Measurements from ENCODE around the gene PLLP. TPM values are rescaled to one million over a fixed set of nuclear protein-coding genes. Genes with fewer than 3 reads are reported as not detected.

The PLLP gene
- total RNA-seq, 4 donors from 2014 or later: 13.6 to 38.5 (median 30.1) TPM

DNA sequence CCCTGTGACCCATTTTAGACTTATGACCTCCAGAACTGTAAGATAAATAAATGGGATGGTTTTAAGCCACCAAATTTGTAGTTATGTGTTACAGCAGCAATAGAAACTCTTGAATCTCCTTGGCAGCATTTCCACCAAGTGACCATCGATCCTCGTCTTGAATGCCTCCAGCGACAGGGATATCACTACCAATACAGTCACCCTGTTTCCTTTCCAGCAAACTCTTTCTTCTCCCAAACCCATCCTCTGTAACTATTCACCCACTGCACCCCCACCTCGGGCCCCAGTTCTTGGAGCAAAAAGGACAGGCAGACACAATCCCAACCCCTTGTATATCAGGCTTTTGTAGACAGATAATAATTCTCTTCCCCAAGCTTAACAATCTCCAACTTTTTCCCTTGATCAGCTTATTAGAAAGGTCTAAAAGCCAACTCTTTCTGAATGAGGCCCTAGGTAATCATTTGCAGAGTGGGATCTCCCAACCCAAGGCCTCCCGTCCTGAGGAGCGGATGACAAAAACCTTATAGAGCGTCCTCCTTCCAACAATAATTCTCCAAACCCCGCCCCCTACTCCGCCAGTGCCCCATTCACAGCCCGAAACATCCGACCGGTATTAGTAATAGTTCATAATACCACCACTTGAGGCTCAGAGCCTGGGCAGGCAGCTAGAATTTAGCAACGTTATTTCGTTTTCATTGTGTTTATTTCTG is 14.7 kb upstream of the PLLP start:
- Histone ChIP-seq H3K9me3 (no peaks in the 10 kb centered on the region), H3K4me3 (replicated peaks in 1 of 3) (peak overlapping the region in 2 of 3 donors; percentile 0 to 26), H3K36me3 (no peaks in the 10 kb centered on the region), H3K27ac (peak overlapping the region; percentile 86 to 90 (median 89)), H3K4me1 (peaks cover 5 to 24% of the 10 kb centered on the region in 2 donors), H3K27me3 (no peaks in the 10 kb centered on the region)
- TF ChIP-seq, protein P1, sequence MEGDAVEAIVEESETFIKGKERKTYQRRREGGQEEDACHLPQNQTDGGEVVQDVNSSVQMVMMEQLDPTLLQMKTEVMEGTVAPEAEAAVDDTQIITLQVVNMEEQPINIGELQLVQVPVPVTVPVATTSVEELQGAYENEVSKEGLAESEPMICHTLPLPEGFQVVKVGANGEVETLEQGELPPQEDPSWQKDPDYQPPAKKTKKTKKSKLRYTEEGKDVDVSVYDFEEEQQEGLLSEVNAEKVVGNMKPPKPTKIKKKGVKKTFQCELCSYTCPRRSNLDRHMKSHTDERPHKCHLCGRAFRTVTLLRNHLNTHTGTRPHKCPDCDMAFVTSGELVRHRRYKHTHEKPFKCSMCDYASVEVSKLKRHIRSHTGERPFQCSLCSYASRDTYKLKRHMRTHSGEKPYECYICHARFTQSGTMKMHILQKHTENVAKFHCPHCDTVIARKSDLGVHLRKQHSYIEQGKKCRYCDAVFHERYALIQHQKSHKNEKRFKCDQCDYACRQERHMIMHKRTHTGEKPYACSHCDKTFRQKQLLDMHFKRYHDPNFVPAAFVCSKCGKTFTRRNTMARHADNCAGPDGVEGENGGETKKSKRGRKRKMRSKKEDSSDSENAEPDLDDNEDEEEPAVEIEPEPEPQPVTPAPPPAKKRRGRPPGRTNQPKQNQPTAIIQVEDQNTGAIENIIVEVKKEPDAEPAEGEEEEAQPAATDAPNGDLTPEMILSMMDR (IDR thresholded peaks at IDR 0.05): peak in 1 of 6 experiments; percentile 25
- TF ChIP-seq POLR2A (IDR thresholded peaks at IDR 0.05): no peak
- 26 to 27% methylated on average over 14 of the region's 14 CpGs for whole genome bisulfite sequencing, 2 donors
- no peak for DNase-seq
- intact Hi-C loops (cut with DNase I): loop anchor here (5.0 kb wide), 1 partner anchor 217 kb away; no protein-coding TSS in a partner anchor

DNA sequence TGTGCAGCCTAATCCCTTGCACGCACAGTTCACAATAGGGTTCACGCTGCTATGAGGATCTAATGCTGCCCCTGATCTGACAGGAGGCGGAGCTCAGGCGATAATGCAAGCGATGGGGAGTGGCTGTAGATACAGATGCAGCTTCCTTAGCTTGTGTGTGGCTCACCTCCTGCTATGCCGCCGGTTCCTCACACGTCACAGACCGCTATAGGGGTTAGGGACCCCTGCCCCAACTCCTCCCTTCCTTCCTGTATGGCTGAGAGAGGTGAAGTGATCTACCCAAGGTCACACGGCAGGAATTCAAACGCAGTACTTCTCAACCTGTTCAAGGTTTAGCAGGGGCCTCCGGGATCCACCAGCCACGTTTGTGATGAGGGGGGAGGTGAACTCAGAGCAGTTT is 13.4 kb upstream of the PLLP start:
- intact Hi-C loops (cut with DNase I): loop anchor here (5.0 kb wide), 1 partner anchor 216 kb away; no protein-coding TSS in a partner anchor
- no peaks in the 10 kb centered on the region for H3K36me3 ChIP-seq
- no peaks in the 10 kb centered on the region for H3K9me3 ChIP-seq
- no peak overlapping the region for H3K27ac ChIP-seq
- TF ChIP-seq, protein P1 (IDR thresholded peaks at IDR 0.05): no peak
- TF ChIP-seq POLR2A (IDR thresholded peaks at IDR 0.05): no peak
- H3K4me1 ChIP-seq: peaks cover 5 to 13% of the 10 kb centered on the region in 2 donors
- H3K4me3 ChIP-seq (replicated peaks in 1 of 3): no peak overlapping the region
- no peaks in the 10 kb centered on the region for H3K27me3 ChIP-seq
- DNase-seq: no peak
- 73 to 78% methylated on average over 13 of the region's 13 CpGs for WGBS, 2 donors

DNA sequence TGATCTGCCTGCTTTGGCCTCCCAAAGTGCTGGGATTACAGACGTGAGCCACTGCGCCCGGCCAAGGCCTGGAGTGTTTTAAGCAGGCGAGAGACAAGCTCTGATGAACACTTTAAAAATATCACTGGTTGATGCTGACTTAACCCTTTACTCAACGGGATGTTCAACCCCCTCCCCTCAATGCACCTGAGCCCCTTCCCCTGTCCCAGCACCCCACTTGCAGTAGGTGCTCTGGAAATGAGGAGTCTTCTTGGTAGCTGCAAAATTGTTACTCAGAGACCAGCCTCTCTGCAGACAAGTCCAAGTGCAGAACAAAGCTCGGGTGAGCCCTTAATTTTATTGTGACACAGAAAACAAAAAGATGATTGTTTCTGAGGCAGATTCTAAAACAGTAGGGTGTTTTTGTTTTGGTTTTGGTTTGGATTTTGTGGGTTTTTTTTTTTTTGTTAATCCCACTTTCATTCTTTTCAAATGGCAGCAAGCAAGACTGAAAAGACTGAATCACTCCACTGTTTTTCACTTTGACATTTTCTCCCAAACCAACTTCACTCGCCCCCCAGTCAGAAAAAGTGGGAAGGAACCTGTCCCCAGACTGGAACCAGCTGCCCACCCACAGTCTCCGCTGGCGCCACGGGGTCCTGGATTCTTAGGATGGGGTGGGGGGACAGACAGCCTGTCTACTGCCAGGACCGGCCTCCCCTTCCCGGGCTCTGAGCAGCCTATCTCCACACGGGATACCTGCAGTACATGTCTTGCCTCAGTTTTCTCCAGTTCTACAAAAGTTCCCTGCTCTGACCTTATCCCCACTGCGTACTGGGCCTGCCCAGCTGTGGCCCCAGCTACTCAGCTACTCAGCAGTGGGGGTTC is 5.2 kb upstream of the PLLP start:
- intact Hi-C loops (cut with DNase I): no loop called here
- WGBS, 2 donors: 63 to 68% methylated on average over 13 to 14 of the region's 14 CpGs
- DNase-seq: peak in 1 of 2 donors; percentile 36
- Histone ChIP-seq H3K9me3 (no peaks in the 10 kb centered on the region), H3K27ac (no peak overlapping the region), H3K4me3 (replicated peaks in 1 of 3) (no peak overlapping the region), H3K27me3 (no peaks in the 10 kb centered on the region), H3K4me1 (peaks cover 0 to 5% of the 10 kb centered on the region in 2 donors), H3K36me3 (no peaks in the 10 kb centered on the region)
- TF ChIP-seq POLR2A (IDR thresholded peaks at IDR 0.05): no peak

GRCh38 chr16:57285379-57285778 is 907 bp upstream of the PLLP start:
- Histone ChIP-seq H3K27ac (no peak overlapping the region), H3K4me1 (peaks cover 16 to 26% of the 10 kb centered on the region in 2 donors), H3K4me3 (replicated peaks in 1 of 3) (no peak overlapping the region), H3K9me3 (no peaks in the 10 kb centered on the region), H3K27me3 (no peaks in the 10 kb centered on the region), H3K36me3 (no peaks in the 10 kb centered on the region)
- intact Hi-C loops (cut with DNase I): no loop called here
- TF ChIP-seq, protein P1 (IDR thresholded peaks at IDR 0.05): no peak
- TF ChIP-seq POLR2A (IDR thresholded peaks at IDR 0.05): no peak
- 80 to 87% methylated on average over 5 of the region's 5 CpGs for WGBS, 2 donors
- no peak for DNase-seq

DNA sequence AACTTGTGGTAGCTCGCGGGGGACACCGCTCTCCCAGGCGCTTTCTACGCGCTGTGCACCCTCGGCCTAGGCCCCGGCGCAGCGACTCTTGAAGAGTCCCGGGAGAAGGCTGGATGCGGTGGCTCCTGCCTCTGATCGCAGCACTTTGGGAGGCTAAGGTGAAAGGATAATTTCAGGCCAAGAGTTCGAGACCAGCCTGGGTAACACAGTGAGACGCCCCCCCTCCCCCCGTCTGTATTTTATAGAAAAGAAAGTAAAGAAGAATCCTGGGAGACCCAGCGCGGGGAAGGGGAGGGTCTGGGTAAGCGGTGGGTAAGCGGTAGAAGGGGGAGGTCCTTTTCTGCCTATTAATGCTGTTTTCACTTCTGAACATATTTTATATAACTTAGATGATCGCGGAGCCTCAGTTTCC is 486 bp upstream of the PLLP start:
- Histone ChIP-seq H3K4me3 (replicated peaks in 1 of 3) (peak overlapping the region; percentile 31 to 65 (median 56)), H3K4me1 (peaks cover 16 to 30% of the 10 kb centered on the region in 2 donors), H3K9me3 (no peaks in the 10 kb centered on the region), H3K27me3 (no peaks in the 10 kb centered on the region), H3K27ac (no peak overlapping the region), H3K36me3 (no peaks in the 10 kb centered on the region)
- 20 to 28% methylated on average over 15 to 20 of the region's 22 CpGs for WGBS, 2 donors
- DNase-seq: no peak
- intact Hi-C loops (cut with DNase I): no loop called here
- TF ChIP-seq, protein P1 (IDR thresholded peaks at IDR 0.05): no peak
- TF ChIP-seq POLR2A (IDR thresholded peaks at IDR 0.05): no peak
